GM12873 (cell line): ENCODE data around the gene LAG3.

ENCODE experiments used
- CTCF ChIP-seq: IDR thresholded peaks from 2 replicates; pipeline ENCODE4 v1.5.1; 2012; ENCODE audit warnings: low read depth, mild to moderate bottlenecking, moderate library complexity, low read length, control low read depth; ENCODE audit not compliant: insufficient read depth; ENCODE audit errors: missing control alignments

LAG3 gene

GRCh38 chr12:6810758-6811157 is 38.4 kb downstream of the LAG3 start:
- TF ChIP-seq CTCF = no peak

- TF ChIP-seq CTCF = no peak
Measured at GRCh38 chr12:6813363-6813762, 41.0 kb downstream of the LAG3 start.

DNA sequence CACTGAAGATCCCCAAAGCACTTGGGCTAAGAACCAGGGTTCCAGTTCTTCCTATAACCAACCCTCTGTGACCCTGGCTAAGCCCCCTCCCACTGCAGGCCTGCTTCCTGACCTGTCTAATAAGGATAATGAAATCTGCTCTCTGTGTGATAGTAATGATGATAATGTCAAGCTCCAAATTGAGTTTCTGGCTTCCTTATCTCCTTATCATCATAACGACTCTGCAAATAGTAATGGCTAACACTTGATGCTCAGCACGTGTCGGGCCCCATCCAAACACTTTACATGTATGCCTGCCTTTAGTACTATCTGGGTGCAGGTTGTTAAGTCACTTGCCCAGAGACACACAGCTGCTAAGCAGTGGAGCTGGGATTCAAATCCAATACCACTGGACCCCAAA is 44.3 kb downstream of the LAG3 start:
- TF ChIP-seq CTCF = no peak

- TF ChIP-seq CTCF = no peak
Measured at GRCh38 chr12:6817098-6817497, 44.8 kb downstream of the LAG3 start.

DNA sequence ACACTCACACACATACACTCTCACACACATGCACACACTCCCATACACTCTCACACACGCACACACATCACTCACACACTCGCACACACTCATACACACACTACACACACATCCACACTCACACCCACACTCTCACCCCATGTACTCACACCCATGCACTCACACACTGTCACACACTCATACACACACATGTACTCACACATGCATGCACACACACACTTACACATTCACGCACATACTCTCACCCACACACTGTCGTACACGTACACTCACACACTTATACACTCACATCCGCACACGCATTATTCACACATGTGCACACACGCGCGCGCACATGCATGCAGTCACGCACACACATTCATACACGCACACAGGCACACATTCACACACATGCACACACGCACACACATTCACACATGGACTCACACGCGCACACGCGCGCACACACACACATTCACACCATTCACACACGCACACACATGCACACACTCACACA is 45.4 kb downstream of the LAG3 start:
- no peak for TF ChIP-seq CTCF

DNA sequence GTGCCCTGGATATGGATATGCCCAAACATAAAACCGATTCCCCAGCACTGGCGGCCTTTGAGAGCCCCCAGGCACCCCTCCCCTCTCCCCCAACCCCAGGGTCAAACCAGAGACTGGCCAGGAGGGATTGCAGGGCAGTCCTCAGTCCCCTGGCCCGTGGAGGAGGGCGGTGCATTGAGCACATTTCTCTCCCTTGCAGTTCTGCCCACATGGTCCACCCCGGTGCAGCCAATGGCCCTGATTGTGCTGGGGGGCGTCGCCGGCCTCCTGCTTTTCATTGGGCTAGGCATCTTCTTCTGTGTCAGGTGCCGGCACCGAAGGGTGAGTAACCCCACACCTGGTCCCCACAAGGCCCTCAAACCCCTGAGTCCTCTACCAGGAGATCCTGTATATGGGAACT is 45.9 kb downstream of the LAG3 start:
- no peak for TF ChIP-seq CTCF

GRCh38 chr12:6818645-6819044 is 46.3 kb downstream of the LAG3 start:
- no peak for TF ChIP-seq CTCF
